MG63 (cell line): ENCODE measurements around the gene TTC9. TPM values are rescaled to one million over a fixed set of nuclear protein-coding genes. Genes with fewer than 3 reads are reported as not detected.
A peak's percentile ranks its signal among the peaks of the same experiment; 100 is the strongest.
"Not testable (repeated sequence)": the region's sequence is repeated elsewhere in the genome, so short reads cannot be mapped to it uniquely, and the experiment has no call there.

Experiments used
- DNase-seq: peaks from one replicate; pipeline ENCODE4 v3.0.0-alpha.2; 2020
- H3K27me3 ChIP-seq: fragments of 250-450 bp; sonication (Bioruptor Pico); 2 replicates; pipeline ENCODE4 v1.5.1; 2020; ENCODE audit warnings: mild to moderate bottlenecking, moderate library complexity
- H3K36me3 ChIP-seq: fragments of 250-450 bp; sonication (Bioruptor Pico); 2 replicates; pipeline ENCODE4 v1.5.1; 2020; ENCODE audit warnings: mild to moderate bottlenecking, moderate library complexity
- H3K4me3 ChIP-seq: fragments of 250-450 bp; sonication (Bioruptor Pico); 2 replicates; pipeline ENCODE4 v1.5.1; 2020; ENCODE audit warnings: mild to moderate bottlenecking, moderate library complexity
- H3K9me3 ChIP-seq: fragments of 250-450 bp; sonication (Bioruptor Pico); 2 replicates; pipeline ENCODE4 v1.5.1; 2020; ENCODE audit warnings: mild to moderate bottlenecking, moderate library complexity
- total RNA-seq: library from RNA; depleted of rRNA; stranded (reverse); fragments of >200 nt; shearing (Covaris generic); gene quantifications from 2 replicates; pipeline ENCODE4 v1.2.3, GENCODE V29; 2014; ENCODE audit warnings: low replicate concordance

Gene TTC9
- total RNA-seq, 1 experiment from 2014 or later, result not detected

DNA sequence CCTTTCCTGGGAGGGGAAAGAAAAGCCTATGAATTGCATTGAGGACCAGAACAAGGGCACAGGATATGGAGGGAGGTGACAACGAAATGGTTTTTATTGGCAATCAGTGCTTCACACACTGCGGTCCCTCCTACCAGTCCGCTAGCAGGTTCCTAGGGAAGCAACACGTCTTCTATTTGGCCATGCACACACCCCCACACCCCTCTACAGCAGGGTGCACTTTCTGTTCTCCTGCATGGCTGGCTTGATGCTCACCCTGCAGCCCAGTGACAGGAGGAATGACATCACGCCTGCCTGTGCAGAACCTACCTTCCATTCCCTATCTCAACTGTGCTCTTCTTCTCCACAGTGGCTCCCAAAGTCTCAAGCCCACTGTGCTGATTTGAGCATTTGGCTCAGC is 57.9 kb downstream of the TTC9 start:
- no peaks in the 10 kb centered on the region for H3K9me3 ChIP-seq
- H3K36me3 ChIP-seq, result no peaks in the 10 kb centered on the region
- H3K27me3 ChIP-seq, result no peaks in the 10 kb centered on the region
- no peak overlapping the region for H3K4me3 ChIP-seq
- no peak for DNase-seq

DNA sequence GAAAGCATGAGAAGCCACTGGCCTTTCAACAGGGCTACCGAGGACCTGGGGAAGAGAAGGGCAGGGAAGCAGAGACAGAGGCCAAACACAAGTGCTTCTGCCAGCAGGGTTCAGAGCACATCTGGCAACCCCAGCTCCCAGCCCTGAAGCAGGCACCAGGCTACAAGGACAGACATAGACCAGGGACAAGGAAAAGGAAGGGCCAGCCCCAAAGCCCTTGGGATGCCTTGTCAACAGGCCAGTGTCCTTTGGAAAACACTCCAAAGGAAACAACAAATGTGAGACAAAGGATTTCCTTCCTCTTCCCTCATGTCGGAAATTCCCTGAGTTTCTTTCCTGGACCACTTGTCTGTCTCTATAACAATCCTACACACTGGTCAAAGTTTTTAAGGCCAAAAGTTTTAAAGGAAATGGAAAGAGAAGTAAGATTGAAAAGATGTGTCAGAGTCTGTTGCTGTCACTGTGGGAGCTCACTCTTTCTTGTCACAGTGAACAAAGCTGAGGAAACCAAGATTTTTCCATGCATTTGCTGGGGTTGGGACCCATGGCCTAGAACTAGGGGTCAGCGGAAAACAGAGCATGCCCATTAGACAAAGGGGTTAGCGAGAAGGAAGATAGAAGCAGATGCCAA is 59.4 kb downstream of the TTC9 start:
- DNase-seq, result no peak
- H3K36me3 ChIP-seq, result no peaks in the 10 kb centered on the region
- no peaks in the 10 kb centered on the region for H3K27me3 ChIP-seq
- H3K4me3 ChIP-seq, result no peak overlapping the region
- no peaks in the 10 kb centered on the region for H3K9me3 ChIP-seq

DNA sequence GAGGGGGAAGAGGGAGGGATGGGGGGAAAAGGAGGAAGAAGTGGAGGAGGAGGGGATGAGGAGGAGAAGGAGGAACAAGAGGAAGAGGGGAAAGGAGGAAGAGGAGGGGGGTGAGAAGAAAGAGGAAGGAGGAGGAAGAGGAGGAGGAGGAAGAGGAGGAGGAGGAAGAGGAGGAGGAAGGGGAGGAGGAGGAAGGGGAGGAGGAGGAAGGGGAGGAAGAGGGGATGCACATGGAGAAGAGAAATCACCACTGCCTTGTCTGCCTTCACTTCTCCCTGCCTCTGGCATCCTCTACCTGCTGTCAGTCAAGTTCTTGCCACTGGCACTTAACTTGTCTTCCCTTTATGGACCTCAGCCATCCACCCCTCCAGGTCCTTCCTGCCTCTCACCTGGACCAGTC is 59.9 kb downstream of the TTC9 start:
- Histone ChIP-seq H3K27me3 (no peaks in the 10 kb centered on the region), H3K4me3 (no peak overlapping the region), H3K36me3 (no peaks in the 10 kb centered on the region), H3K9me3 (no peaks in the 10 kb centered on the region)
- no peak for DNase-seq

DNA sequence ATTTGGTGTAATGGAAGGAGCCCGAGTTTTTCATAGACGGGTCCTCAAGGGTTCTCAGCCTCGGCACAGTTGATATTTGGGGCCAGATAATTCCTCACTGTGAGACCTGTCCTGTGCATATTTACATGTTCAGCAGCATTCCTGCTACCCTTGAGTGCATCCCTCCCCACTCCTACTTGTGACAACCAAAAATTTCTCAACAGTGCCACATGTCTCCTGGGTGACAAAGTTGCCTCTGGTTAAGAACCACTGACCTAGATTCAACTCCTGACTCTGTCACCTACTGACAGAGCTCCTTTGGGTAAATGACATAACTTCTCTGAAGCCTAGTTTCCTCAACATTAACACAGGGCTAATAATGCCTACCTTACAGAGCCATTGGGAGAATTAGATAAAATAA is 60.4 kb downstream of the TTC9 start:
- H3K36me3 ChIP-seq, result no peaks in the 10 kb centered on the region
- no peaks in the 10 kb centered on the region for H3K9me3 ChIP-seq
- H3K27me3 ChIP-seq, result no peaks in the 10 kb centered on the region
- DNase-seq, result no peak
- no peak overlapping the region for H3K4me3 ChIP-seq

DNA sequence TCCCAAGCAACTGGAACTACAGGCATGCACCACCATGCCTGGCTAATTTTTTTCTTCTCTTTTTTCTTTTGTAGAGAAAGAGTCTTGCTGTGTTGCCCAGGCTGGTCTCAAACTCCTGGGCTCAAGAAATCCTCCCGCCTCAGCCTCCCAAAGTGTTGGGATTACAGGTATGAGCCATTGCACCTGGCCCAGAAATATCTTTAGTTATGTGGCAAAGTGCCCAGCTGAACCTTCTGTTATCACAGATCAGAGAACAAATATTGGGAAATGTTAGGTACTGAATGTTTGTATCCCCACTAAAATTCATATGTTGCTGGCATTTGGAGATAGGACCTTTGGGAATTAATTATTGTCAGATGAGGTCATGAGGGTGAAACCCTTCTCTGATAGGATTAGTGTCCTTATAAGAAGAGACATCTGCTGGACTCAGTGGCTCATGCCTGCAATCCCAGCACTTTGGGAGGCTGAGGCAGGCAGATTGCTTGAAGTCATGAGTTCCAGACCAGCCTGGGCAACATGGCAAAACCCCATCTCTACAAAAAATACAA is 62.0 kb downstream of the TTC9 start:
- not testable (repeated sequence) for H3K36me3 ChIP-seq, DNase-seq, H3K27me3 ChIP-seq, H3K4me3 ChIP-seq, H3K9me3 ChIP-seq

DNA sequence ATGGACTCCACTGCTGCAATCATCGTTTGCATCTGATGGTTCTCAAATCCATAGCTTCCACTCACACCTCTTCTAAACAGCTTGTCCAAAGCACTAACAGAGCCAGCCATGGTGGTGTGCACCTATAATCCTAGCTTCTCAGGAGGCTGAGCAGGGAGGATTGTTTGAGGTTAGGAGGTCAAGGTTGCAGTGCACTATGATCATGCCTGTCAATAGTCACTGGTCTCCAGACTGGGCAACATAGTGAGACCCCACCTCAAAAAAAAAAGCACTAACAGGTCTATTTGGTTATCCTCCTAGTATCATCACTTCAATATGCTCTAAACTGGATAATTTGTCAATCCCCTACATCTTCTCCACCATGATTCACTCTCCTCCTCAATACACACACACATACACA is 63.2 kb downstream of the TTC9 start:
- H3K4me3 ChIP-seq, result no peak overlapping the region
- H3K36me3 ChIP-seq, result no peaks in the 10 kb centered on the region
- DNase-seq, result no peak
- no peaks in the 10 kb centered on the region for H3K27me3 ChIP-seq
- no peaks in the 10 kb centered on the region for H3K9me3 ChIP-seq

DNA sequence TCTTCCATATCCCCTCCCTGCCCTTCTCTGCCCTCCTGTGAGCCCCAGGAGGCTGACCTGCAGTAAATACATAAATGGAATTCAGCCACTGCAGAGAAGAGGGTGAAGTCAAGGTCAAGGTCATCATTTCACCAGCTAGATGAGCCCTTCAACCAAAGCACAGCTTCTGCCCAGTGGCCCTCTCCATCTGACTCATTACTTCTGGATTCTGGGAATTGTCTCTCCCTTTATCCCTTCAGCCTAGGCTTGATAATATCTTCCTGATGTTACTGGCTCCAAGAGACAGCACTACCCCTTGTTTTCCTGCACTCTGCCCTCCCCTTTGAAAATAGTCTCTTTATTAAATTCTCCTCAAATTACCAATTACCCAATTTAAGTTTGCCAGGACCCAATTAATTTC is 64.5 kb downstream of the TTC9 start:
- Histone ChIP-seq H3K36me3 (no peaks in the 10 kb centered on the region), H3K4me3 (no peak overlapping the region), H3K9me3 (no peaks in the 10 kb centered on the region), H3K27me3 (no peaks in the 10 kb centered on the region)
- no peak for DNase-seq

DNA sequence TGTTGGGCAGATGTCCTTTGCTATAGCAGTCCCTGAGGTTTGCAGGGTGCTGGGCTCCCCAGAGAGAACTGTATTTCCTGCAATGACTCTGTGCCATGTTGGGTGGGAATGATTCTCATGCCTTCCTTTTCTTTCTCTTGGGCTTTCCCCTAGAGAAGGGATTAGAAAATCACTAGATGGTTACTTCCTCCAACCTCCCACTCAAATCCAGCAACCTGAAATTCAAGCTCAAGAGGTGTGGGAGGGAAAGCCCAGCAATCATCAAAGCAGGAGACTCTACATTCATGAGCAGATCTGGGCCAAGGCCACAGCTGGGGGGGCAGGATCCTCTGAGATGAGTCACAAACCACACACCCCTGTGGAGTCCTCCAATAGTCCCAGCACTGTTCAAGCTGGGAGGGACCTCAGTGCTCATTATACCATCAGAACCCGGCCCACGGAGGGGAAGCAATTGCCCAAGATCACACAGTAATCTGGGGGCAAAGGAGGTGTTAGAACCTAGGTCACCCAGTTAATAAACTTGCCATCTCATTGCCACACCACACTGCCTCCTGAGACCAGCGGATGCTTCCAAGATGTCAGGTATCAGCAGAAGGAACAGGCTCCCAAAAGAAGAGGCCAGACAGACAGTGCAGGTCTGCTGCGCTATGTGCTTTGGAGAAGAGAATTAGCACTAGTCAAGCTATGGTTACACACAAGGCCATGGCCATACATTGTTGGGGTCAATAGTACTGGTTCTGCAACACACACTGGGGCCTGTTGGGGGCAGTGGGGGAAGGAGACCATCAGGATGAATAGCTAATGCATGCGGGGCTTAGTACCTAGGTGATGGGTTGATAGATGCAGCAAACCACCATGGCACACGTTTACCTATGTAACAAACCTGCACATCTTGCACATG is 65.7 kb downstream of the TTC9 start:
- no peaks in the 10 kb centered on the region for H3K36me3 ChIP-seq
- H3K27me3 ChIP-seq, result no peaks in the 10 kb centered on the region
- no peak overlapping the region for H3K4me3 ChIP-seq
- H3K9me3 ChIP-seq, result no peaks in the 10 kb centered on the region
- DNase-seq, result peak; percentile 66

DNA sequence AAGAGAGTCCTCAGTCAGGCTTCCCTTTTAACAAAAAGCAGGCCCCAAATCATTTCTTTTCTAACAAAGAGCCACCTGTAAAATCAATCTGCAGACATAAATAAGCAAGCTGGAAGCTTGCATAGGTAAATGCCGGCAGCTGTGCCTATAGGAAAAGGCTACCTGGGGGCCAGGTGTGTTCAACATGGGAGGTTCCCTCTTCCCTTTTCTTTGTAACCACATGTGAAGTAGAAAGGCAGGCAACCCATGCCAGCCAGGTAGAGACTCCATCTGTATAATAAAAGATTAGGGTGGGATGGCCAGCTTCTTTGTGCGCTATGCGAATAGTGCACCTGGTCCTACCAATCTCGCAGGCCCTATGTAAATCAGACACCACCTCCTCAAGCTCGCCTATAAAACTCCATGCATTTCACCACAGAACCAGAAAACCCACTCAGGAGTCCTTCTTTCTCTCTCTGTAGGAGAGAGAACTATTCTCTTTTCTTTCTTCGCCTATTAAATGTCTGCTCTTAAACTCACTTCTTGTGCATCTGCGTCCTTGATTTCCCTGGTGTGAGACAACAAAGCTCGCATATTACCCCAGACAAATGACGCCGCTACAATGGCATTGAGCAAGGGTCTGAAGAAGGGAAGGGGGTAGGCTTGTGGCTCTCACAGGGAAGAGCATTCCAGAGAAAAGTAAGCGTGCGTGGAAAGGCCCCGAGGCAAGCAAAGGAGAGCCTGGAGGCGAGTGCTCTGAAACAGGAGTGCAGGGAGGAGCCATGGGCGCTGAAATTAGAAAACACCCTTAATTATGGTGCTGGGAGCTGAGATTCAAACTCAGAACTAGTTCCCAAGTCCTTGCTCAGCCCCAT is 67.2 kb downstream of the TTC9 start:
- no peaks in the 10 kb centered on the region for H3K27me3 ChIP-seq
- no peak overlapping the region for H3K4me3 ChIP-seq
- no peaks in the 10 kb centered on the region for H3K36me3 ChIP-seq
- H3K9me3 ChIP-seq, result no peaks in the 10 kb centered on the region
- no peak for DNase-seq

DNA sequence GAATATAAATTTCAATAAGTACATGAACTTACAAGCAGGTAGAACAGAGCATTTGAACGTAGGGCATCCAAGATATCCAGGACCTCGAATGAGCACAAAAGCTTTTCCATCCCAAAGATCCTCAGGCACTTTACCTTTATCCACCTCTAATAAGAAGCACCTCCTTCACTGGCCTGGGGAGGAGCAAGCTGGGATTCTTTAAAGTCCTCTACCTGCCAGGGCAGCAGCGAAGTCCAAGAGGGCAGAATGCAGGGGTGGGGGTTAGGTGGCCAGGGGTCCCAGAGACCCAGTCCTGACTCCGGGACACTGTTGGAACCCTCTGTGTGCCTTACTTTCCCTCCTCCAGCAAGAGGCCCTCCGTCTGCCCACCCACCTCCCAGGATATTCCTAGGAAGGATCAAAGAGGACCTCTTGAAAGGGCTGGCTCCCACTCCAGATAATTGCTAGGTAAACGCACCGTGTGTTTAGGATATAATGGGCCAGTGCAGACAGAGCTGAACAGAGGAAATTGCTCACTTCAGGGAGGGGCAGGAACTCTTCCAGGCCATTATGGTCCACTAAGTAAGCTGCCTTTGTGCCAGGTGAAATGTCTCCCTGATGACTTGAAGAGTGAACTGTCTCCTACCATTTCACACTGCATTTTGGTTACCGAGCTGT is 68.1 kb downstream of the TTC9 start:
- no peaks in the 10 kb centered on the region for H3K36me3 ChIP-seq
- DNase-seq, result no peak
- H3K4me3 ChIP-seq, result no peak overlapping the region
- no peaks in the 10 kb centered on the region for H3K9me3 ChIP-seq
- H3K27me3 ChIP-seq, result no peaks in the 10 kb centered on the region

DNA sequence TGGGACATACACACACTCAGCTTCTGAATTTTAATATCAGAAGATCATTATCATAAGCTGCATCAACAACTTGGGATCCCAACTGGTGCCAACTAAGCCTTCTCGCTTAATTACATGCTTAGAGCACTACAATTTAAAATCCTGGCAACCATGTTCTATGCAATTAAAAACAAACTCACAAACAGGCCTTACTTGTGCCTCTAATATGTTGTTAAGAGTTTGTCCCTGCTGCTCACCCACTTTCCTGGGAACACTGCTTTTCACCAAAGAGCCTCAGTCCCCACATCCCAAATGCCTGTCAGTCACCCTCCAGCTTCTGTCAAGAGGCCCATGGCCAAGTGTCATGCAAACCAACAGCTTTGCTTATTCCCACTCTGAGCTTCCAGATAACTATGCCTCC is 69.7 kb downstream of the TTC9 start:
- DNase-seq, result no peak
- no peak overlapping the region for H3K4me3 ChIP-seq
- H3K9me3 ChIP-seq, result no peaks in the 10 kb centered on the region
- H3K27me3 ChIP-seq, result no peaks in the 10 kb centered on the region
- no peaks in the 10 kb centered on the region for H3K36me3 ChIP-seq

DNA sequence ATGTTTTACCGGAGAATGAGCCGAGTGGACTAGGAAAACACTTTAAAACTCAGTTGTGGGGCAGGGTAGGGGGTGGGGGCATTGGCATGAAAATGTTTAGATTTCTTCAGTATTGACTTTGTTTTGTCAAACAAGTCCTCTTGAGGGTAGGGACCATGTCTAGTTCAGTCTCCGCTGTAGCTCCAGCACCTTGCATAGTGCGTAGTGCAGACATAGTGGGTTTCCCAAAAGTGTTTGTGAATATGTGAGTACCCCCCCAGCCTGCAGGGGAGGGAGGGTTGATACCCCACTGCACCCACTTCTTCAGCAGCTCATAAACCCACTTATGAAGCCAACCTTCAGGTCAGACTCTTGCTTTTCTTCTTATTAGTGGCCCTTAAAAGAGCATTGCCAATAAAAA is 71.4 kb downstream of the TTC9 start:
- H3K4me3 ChIP-seq, result no peak overlapping the region
- H3K9me3 ChIP-seq, result no peaks in the 10 kb centered on the region
- no peaks in the 10 kb centered on the region for H3K27me3 ChIP-seq
- no peak for DNase-seq
- no peaks in the 10 kb centered on the region for H3K36me3 ChIP-seq

DNA sequence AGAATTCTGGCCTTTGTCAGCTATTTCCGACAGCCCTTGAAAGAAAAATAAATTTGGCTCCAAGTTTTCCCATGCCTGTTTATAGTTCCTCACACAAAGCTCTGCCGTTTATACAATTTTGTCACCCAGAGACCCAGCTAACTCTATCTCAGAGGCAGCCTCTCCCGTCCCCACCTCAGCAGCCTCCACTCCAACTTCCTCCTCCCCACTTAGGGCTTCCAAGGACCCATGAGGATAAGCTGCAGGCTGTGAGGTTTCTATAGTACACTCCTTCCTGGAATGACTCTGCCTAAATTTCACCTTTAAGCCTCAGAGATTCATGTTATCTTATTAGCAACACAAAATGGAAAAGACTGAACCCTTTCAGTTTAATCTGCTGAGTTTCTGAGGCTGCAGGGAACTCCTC is 71.8 kb downstream of the TTC9 start:
- H3K36me3 ChIP-seq, result no peaks in the 10 kb centered on the region
- no peak overlapping the region for H3K4me3 ChIP-seq
- H3K27me3 ChIP-seq, result no peaks in the 10 kb centered on the region
- no peak for DNase-seq
- H3K9me3 ChIP-seq, result no peaks in the 10 kb centered on the region

DNA sequence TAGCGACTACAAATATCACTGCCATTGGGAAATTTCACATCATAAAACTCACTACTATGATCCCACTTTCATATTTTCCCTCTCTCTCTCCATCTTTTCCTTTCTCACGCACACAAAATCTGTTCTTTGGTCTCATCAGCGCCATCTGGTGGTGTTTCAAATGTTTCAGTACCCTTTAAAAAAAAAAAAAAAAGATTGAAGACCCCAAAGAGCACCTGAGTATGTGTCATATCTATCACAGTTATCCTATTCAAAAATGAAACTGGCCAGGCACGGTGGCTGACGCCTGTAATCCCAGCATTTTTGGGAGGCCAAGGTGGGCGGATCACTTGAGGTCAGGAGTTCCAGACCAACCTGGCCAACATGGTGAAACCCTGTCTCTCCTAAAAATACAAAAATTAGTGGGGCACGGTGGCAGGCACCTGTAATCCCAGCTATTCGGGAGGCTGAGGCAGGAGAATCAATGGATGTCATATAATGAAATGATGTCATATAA is 72.4 kb downstream of the TTC9 start:
- H3K27me3 ChIP-seq, result no peaks in the 10 kb centered on the region
- no peaks in the 10 kb centered on the region for H3K9me3 ChIP-seq
- no peak overlapping the region for H3K4me3 ChIP-seq
- no peak for DNase-seq
- no peaks in the 10 kb centered on the region for H3K36me3 ChIP-seq

DNA sequence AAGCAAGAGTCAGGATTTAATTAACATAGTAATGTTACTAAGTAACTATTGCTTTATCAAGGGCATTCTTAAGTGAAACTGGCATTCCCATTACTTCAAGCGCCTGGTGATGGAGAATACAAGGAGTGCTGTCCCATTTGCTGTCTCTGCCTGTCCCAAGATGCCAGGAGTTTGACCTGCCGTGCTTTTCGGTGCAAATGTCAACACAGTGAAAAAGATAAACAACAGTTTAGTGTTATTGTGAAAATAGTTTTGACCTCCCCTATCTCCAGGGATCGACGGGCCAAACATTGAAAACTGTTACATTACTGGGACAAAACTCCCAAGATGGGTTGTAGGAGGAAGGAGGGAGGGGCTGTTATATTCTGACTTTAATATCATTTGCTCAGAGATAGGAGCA is 74.8 kb downstream of the TTC9 start:
- H3K36me3 ChIP-seq, result no peaks in the 10 kb centered on the region
- no peak overlapping the region for H3K4me3 ChIP-seq
- DNase-seq, result no peak
- H3K27me3 ChIP-seq, result no peaks in the 10 kb centered on the region
- H3K9me3 ChIP-seq, result no peaks in the 10 kb centered on the region

DNA sequence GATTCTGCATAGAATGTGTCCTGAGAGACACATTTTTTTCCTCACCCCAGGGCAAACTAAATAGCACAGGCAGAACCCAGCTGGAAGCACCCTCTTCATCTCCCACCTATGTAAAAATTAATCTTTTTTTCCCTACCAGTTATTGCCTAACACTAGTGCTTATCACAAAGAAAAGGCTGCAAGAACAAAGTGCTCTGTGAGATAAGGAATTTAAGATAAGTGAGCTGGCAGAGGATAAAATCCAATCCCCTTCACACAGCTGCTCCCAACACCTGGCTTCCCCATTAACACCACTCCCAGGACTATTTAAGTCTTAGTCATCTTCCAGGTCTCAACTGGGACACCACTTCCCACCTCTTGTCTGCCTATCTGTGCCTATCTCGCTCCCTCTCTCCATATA is 75.2 kb downstream of the TTC9 start:
- H3K4me3 ChIP-seq, result no peak overlapping the region
- no peaks in the 10 kb centered on the region for H3K27me3 ChIP-seq
- H3K9me3 ChIP-seq, result no peaks in the 10 kb centered on the region
- no peak for DNase-seq
- H3K36me3 ChIP-seq, result no peaks in the 10 kb centered on the region
